GM12865 (cell line): ENCODE measurements around the gene C3orf18.

Experiments
- DNase-seq: peaks from one replicate; pipeline ENCODE4 v3.0.0; 2010; ENCODE audit warnings: low read depth
- H3K4me3 ChIP-seq: 2 replicates; pipeline ENCODE4 v1.5.1; 2011; ENCODE audit warnings: mild to moderate bottlenecking, low read depth, low read length, control low read depth
- CTCF ChIP-seq: IDR thresholded peaks from 2 replicates; pipeline ENCODE4 v1.5.1; 2011; ENCODE audit warnings: low read length, control low read depth, low read depth, inconsistent platforms; ENCODE audit not compliant: insufficient read depth; ENCODE audit errors: missing control alignments

Gene C3orf18

GRCh38 chr3:50551054-50551659, 16.4 kb downstream of the C3orf18 start:
- no peak for TF ChIP-seq CTCF
- no peak for DNase-seq
- H3K4me3 ChIP-seq: no peak overlapping the region

GRCh38 chr3:50550079-50550736, 17.3 kb downstream of the C3orf18 start:
- peak; percentile 42 for DNase-seq
- no peak overlapping the region for H3K4me3 ChIP-seq
- TF ChIP-seq CTCF: peak; percentile 77

GRCh38 chr3:50549226-50549625, 18.3 kb downstream of the C3orf18 start:
- TF ChIP-seq CTCF: no peak
- no peak overlapping the region for H3K4me3 ChIP-seq
- DNase-seq: no peak

GRCh38 chr3:50545781-50546180, 21.8 kb downstream of the C3orf18 start:
- DNase-seq: no peak
- TF ChIP-seq CTCF: no peak

GRCh38 chr3:50542177-50543034, 25.1 kb downstream of the C3orf18 start:
- DNase-seq: peak; percentile 48
- no peak overlapping the region for H3K4me3 ChIP-seq
- TF ChIP-seq CTCF: peak; percentile 87

More at GRCh38 chr3:50545781-50546180, 21.8 kb downstream of the C3orf18 start:
- H3K4me3 ChIP-seq: no peak overlapping the region

- no peak overlapping the region for H3K4me3 ChIP-seq
- TF ChIP-seq CTCF: no peak
- DNase-seq: no peak
These were observed 27.9 kb downstream of the C3orf18 start for GRCh38 chr3:50539356-50540286.
